ENCODE measurements around the gene PTPRN2.
"Not testable (repeated sequence)": the region's sequence is repeated elsewhere in the genome, so short reads cannot be mapped to it uniquely, and the experiment has no call there.

PTPRN2 gene

GRCh38 chr7:158209435-158209834 lies 378.2 kb downstream of the PTPRN2 start:
- no peak overlapping the region for H3K4me3 ChIP-seq (ENCODE audit: low read depth, low read length)
- no peak for TF ChIP-seq CTCF (IDR thresholded peaks at IDR 0.05; ENCODE audit: borderline replicate concordance, insufficient read depth, low read depth, low read length)

DNA sequence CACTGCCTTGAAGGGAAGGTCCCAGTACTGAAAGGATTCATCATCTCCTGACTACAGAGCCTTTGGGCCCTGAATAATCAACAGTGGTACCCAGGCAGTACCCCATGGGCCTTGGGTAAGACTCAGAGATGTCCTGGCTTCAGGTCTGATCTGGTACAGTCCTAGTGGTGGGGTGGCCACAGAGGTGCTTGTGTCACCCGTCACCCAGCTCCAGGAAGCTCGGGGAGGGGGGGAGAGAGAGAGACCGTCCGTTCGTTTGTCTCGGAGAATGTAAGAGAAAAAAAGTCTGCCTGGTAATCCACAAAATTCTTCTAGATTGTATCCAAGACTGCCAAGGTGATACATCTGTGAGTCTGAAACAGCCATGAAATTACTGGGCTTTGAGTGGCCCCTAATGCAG lies 381.3 kb downstream of the PTPRN2 start:
- H3K4me3 ChIP-seq (ENCODE audit: low read depth, low read length), result no peak overlapping the region
- TF ChIP-seq CTCF (IDR thresholded peaks at IDR 0.05; ENCODE audit: borderline replicate concordance, insufficient read depth, low read depth, low read length), result no peak

DNA sequence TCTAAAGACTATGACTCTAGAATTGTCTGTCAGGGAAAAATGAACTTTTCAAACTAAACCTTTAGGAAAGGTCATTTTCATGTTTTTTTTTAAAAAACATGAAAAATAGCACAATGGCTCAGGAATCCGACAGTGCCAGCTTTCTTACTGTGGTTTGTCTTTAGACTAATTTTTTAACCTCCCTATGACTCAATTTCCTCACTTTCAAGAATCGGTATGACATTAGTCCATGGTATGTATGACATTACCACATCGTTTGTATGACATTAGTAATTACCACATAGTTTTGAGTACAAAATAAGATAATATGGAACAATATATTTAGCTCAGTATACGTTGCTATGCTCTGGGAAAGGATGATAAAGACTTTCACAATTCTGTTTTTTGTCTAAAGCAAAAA lies 383.2 kb downstream of the PTPRN2 start:
- no peak for TF ChIP-seq CTCF (IDR thresholded peaks at IDR 0.05; ENCODE audit: borderline replicate concordance, insufficient read depth, low read depth, low read length)
- no peak overlapping the region for H3K4me3 ChIP-seq (ENCODE audit: low read depth, low read length)

DNA sequence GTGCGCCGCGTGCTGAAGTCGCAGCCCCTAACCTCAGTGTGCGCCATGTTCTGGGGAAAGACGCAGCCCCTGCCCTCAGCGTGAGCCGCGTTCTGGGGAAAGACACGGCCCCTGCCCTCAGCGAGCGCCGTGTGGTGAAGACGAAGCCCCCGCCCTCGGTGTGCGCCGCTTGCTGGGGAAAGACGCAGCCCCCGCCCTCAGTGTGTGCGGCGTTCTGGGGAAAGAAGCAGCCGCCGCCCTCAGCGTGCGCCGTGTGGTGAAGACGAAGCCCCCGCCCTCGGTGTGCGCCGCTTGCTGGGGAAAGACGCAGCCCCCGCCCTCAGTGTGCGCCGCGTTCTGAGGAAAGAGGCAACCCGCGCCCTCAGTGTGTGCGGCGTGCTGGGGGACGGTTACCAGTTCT lies 383.7 kb downstream of the PTPRN2 start:
- H3K4me3 ChIP-seq (ENCODE audit: low read depth, low read length), result not testable (repeated sequence)

DNA sequence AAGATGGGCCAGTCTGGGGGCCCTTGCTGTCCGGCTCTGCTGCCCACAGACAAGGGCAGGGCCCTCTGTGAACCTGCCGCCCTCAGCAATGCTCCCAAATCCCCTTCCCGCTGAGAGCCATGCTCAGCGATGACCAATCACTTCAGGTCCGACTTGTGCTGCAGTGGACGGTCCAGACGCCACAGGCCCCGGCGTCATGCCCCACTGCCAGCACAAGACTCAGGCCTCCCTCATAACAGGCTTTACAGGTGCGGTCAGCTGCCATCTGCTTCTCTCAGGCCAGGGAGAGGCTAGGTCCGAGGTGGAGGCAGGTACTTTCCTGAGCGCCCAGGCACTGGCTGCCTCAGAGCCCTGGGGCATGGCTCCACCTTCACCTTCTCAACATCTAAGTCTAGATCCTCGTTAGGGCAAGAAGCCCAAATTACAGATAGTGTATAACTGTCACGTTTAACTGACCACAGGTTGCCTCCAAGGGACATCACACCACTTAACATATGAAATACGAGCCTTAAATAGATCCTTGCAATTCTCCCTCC lies 393.2 kb downstream of the PTPRN2 start:
- no peak for TF ChIP-seq CTCF (IDR thresholded peaks at IDR 0.05; ENCODE audit: borderline replicate concordance, insufficient read depth, low read depth, low read length)
- no peak overlapping the region for H3K4me3 ChIP-seq (ENCODE audit: low read depth, low read length)

GRCh38 chr7:158193446-158193845 lies 394.2 kb downstream of the PTPRN2 start:
- TF ChIP-seq CTCF (IDR thresholded peaks at IDR 0.05; ENCODE audit: borderline replicate concordance, insufficient read depth, low read depth, low read length), result no peak
- no peak overlapping the region for H3K4me3 ChIP-seq (ENCODE audit: low read depth, low read length)

GRCh38 chr7:158192956-158193355 lies 394.7 kb downstream of the PTPRN2 start:
- no peak for TF ChIP-seq CTCF (IDR thresholded peaks at IDR 0.05; ENCODE audit: borderline replicate concordance, insufficient read depth, low read depth, low read length)
- no peak overlapping the region for H3K4me3 ChIP-seq (ENCODE audit: low read depth, low read length)
